Epithelial cell of esophagus (primary cell): Measurements from ENCODE around the gene YAE1.
"Not testable (repeated sequence)": the region's sequence is repeated elsewhere in the genome, so short reads cannot be mapped to it uniquely, and the experiment has no call there.

Experiments used
- DNase-seq: peaks from one replicate; pipeline ENCODE4 v3.0.0; 2010; ENCODE audit warnings: low read depth
- H3K4me3 ChIP-seq: 2 replicates; pipeline ENCODE4 v1.5.1; 2011; ENCODE audit warnings: mild to moderate bottlenecking, low read length, control low read depth
- TF ChIP-seq, protein P1 (sequence below): IDR thresholded peaks from 2 replicates; pipeline ENCODE4 v1.5.1; 2011; ENCODE audit warnings: low read depth, mild to moderate bottlenecking, low read length, control low read depth, inconsistent platforms; ENCODE audit not compliant: insufficient read depth; ENCODE audit errors: missing control alignments

YAE1 gene

DNA sequence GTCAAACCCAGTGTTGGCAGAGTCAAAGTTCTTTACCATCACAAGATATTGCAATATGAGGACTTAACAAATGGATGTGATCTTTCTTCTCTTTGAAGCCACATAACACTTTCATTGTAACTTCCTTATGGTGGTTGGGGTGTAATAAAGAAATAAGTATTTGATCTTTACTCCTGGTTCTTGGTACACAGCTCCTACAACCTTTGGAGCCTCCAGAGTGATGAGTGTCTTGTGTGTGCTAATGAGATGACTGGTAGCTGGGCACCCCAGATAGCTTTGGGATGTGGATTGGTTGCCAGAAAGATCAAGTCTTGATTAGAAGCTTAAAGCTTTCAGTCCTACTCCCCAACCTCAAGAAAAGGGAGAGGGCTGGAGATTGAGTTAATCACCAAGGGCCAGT, 31.1 kb upstream of the YAE1 start:
- H3K4me3 ChIP-seq: no peak overlapping the region
- no peak for DNase-seq
- TF ChIP-seq, protein P1, sequence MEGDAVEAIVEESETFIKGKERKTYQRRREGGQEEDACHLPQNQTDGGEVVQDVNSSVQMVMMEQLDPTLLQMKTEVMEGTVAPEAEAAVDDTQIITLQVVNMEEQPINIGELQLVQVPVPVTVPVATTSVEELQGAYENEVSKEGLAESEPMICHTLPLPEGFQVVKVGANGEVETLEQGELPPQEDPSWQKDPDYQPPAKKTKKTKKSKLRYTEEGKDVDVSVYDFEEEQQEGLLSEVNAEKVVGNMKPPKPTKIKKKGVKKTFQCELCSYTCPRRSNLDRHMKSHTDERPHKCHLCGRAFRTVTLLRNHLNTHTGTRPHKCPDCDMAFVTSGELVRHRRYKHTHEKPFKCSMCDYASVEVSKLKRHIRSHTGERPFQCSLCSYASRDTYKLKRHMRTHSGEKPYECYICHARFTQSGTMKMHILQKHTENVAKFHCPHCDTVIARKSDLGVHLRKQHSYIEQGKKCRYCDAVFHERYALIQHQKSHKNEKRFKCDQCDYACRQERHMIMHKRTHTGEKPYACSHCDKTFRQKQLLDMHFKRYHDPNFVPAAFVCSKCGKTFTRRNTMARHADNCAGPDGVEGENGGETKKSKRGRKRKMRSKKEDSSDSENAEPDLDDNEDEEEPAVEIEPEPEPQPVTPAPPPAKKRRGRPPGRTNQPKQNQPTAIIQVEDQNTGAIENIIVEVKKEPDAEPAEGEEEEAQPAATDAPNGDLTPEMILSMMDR: no peak

DNA sequence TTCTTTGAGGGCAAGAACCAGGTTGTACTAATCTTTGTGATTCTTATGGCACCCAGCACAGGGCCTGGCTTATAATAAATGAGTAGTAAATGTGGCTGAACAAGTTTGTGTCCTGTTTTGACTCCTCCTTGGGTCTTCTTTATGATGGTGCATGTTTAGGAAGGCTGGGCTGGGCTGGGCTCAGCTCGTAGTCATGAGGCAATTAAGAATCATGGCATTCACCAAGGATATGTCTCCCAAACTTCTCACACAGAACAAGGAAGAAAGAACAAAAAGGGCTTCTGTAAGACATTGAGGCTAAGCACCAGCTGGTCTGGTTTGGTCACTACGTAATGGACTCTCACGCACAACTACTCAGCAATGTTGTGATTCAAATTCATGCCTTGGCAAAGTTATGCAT, 30.5 kb upstream of the YAE1 start:
- H3K4me3 ChIP-seq: no peak overlapping the region
- DNase-seq: peak; percentile 70
- TF ChIP-seq, protein P1: no peak

DNA sequence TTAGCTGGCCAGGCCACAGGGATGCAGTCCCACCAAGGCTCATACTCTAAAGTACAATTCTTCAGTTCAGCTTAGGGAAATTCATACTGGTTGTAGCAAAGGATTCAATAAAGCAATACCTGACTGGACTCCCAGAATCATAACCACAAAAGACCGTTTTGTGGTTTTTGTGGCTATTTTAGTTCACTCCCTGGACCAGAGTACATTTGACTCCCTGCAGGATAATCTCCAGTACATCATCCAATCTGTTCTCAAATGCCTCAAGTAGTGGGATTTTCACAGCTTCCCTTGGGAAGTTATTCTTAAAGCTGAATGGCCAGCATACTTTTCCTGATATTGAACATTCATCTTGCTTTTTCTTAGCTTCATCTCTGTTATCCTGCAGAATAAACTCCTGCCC, 29.3 kb upstream of the YAE1 start:
- no peak overlapping the region for H3K4me3 ChIP-seq
- DNase-seq: no peak
- TF ChIP-seq, protein P1: no peak

DNA sequence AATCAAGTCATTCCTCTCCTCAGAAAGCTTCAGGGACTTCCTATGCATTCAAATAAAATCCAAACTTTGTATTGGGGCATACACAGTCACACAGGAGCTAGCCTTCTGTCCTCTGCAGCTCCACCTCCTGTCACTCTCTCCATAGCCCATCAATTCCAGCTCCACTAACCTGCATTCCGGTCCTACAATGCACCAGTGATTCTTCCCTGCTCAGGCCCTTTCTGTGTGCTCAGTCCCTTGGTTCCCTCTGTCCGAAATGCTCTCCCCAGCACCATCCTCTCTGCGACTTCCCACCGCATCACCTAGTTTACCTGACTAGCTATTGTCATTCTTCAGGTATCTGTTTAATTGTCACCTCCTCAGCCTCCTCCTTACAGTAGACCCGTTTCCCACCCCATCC, 26.4 kb upstream of the YAE1 start:
- no peak overlapping the region for H3K4me3 ChIP-seq
- TF ChIP-seq, protein P1: no peak
- DNase-seq: no peak

DNA sequence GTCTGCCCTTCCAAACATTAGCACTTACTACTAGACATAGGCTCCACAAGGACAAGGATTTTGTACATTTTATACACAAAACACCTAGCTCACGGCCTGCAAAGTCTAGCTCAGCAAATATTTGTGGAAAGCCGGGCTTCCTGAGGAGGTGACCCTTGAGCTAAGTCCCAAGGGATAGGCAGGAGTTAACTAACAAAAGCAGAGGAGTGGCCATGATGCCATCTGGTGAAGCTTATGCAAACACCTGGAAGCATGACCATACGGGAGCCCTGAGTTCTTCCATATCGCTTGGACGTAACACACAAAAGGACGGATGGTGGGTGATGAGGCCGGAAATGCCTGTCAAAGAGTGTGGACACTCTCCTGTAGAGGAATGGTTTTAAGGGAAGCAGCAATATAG, 25.9 kb upstream of the YAE1 start:
- TF ChIP-seq, protein P1: no peak
- no peak overlapping the region for H3K4me3 ChIP-seq
- DNase-seq: no peak

DNA sequence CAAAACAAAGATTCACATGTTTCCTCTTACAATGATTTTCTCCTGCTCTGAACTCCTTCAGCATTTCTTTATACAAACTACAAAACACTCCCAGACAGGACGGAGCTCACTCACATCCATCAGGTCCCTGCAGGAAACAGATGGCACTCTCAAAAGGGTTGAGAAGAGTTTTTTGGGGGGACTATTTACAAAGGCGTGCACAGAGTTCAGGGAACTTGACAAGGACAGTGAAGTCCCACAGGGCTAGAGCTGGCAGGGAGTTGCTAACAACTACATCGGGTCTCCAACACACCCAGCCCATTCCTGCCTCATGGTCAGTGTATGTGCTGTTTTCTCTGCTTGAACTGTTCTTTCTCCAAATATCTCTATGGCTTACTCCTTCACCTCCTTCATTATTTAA, 24.7 kb upstream of the YAE1 start:
- DNase-seq: no peak

DNA sequence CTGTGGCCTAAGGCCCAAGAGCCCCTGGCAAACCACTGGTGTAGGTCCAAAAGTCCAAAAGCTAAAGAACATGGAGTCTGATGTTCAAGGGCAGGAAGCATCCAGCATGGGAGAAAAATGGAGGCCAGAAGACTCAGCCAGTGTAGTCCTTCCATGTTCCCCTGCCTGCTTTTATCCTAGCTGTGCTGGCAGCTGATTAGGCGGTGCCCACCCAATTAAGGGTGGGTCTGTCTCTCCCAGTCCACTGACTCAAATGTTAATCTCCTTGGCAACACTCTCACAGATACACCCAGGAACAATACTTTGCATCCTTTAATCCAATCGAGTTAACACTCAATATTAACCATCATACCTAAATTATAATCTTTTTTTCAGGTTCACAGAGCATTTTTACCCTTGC, 21.4 kb upstream of the YAE1 start:
- not testable (repeated sequence) for DNase-seq, H3K4me3 ChIP-seq

More for the DNA sequence above, 24.7 kb upstream of the YAE1 start:
- H3K4me3 ChIP-seq: no peak overlapping the region
- TF ChIP-seq, protein P1: no peak

DNA sequence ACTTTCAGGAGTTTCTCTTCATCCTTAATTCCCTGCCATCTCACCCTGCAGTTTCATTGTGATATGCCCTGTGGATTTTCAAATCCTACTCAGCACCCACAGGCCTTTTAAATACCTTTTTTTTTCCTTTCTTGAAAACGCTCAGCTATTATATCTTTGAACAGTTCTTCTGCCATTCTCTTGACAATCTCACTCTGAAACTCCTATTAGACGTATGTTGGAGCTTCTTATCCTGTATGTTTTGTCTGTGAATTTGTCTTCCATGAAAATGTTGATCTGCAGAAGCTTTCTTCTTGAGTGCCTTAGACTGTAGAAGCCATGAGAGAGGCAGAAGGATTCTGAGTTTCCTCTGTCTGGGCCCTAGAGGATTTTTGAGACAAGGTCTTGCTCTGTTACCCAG, 18.9 kb upstream of the YAE1 start:
- no peak overlapping the region for H3K4me3 ChIP-seq
- DNase-seq: no peak
- TF ChIP-seq, protein P1: no peak
